CD14-positive monocyte (primary cell): ENCODE measurements around the gene CLCN2. TPM values are rescaled to one million over a fixed set of nuclear protein-coding genes. Genes with fewer than 3 reads are reported as not detected.

ENCODE experiments used
- DNase-seq, 3 donors: peaks; one replicate each; pipeline ENCODE4 v3.0.0-alpha.2; 2011 to 2022
- H2AFZ ChIP-seq: 2 replicates; pipeline ENCODE4 v1.6.0; 2012; ENCODE audit warnings: mild to moderate bottlenecking, low read depth, low read length, inconsistent platforms; ENCODE audit not compliant: insufficient read depth, poor library complexity, severe bottlenecking
- H3K27ac ChIP-seq, 2 donors: 1 replicate in 1 of 2; 2 replicates in 1 of 2; pipeline ENCODE4 v1.5.1; 2012 to 2013; ENCODE audit warnings: low read length in 2 of 2, control low read depth in 1 of 2, inconsistent platforms in 1 of 2, low read depth in 1 of 2, mild to moderate bottlenecking in 1 of 2
- H3K27me3 ChIP-seq, 2 donors: one replicate each; pipeline versions ENCODE4 v1.6.0 to v1.6.1; 2011 to 2013; ENCODE audit warnings: low read length in 2 of 2; ENCODE audit not compliant: control insufficient read depth in 2 of 2, insufficient read depth in 2 of 2
- H3K36me3 ChIP-seq, 2 donors: replicated peaks in 1 of 2; 1 replicate in 1 of 2; 2 replicates in 1 of 2; pipeline versions ENCODE4 v1.5.1 to v1.6.1; 2012 to 2013; ENCODE audit warnings: low read length in 2 of 2, control low read depth in 1 of 2, inconsistent platforms in 1 of 2, mild to moderate bottlenecking in 1 of 2; ENCODE audit not compliant: insufficient read depth in 2 of 2, control insufficient read depth in 1 of 2
- H3K4me1 ChIP-seq, 2 donors: 1 replicate in 1 of 2; 2 replicates in 1 of 2; pipeline versions ENCODE4 v1.5.1 to v1.6.1; 2012 to 2013; ENCODE audit warnings: low read length in 2 of 2, control low read depth in 1 of 2, inconsistent platforms in 1 of 2, mild to moderate bottlenecking in 1 of 2, moderate library complexity in 1 of 2; ENCODE audit not compliant: insufficient read depth in 2 of 2, control insufficient read depth in 1 of 2
- H3K4me2 ChIP-seq: replicated peaks from 2 replicates; pipeline ENCODE3; 2012; ENCODE audit warnings: low read length, moderate library complexity, mild to moderate bottlenecking; ENCODE audit not compliant: poor library complexity, severe bottlenecking; ENCODE audit errors: extremely low read depth
- H3K4me3 ChIP-seq, 3 experiments: fragments of 200-600 bp in 1 of 3; sonication (generic) in 1 of 3; replicated peaks in 1 of 3; 1 replicate in 2 of 3; 2 replicates in 1 of 3; pipeline ENCODE4 v1.5.1; 2011 to 2013; ENCODE audit warnings: low read length in 3 of 3, mild to moderate bottlenecking in 3 of 3, control low read depth in 2 of 3, low read depth in 2 of 3, inconsistent platforms in 1 of 3, moderate library complexity in 1 of 3
- H3K79me2 ChIP-seq: 2 replicates; pipeline ENCODE4 v1.6.0; 2012; ENCODE audit warnings: mild to moderate bottlenecking, control low read depth, inconsistent platforms, low read length, moderate library complexity; ENCODE audit not compliant: insufficient read depth
- H3K9ac ChIP-seq: 2 replicates; pipeline ENCODE4 v1.6.0; 2017; ENCODE audit warnings: low read length, mild to moderate bottlenecking; ENCODE audit not compliant: insufficient read depth, poor library complexity, severe bottlenecking
- H3K9me3 ChIP-seq, 2 donors: replicated peaks in 1 of 2; 1 replicate in 1 of 2; 2 replicates in 1 of 2; pipeline versions ENCODE4 v1.5.1 to v1.6.1; 2012 to 2013; ENCODE audit warnings: low read length in 2 of 2, control low read depth in 1 of 2; ENCODE audit not compliant: control insufficient read depth in 1 of 2, insufficient read depth in 1 of 2
- H4K20me1 ChIP-seq: 2 replicates; pipeline ENCODE4 v1.6.0; 2012; ENCODE audit warnings: mild to moderate bottlenecking, low read length, control low read depth, moderate library complexity; ENCODE audit not compliant: insufficient read depth
- H3K27ac Mint-ChIP-seq, 7 donors: one replicate each; pipeline ENCODE4 v1.8.0; 2020; ENCODE audit warnings: mild to moderate bottlenecking in 7 of 7, mixed read lengths in 7 of 7, moderate library complexity in 6 of 7, inconsistent platforms in 2 of 7
- H3K27me3 Mint-ChIP-seq, 3 donors: one replicate each; pipeline ENCODE4 v1.8.0; 2021 to 2022; ENCODE audit warnings: low read depth in 3 of 3, mild to moderate bottlenecking in 3 of 3, mixed read lengths in 3 of 3, moderate library complexity in 3 of 3, inconsistent platforms in 1 of 3
- H3K36me3 Mint-ChIP-seq, 2 donors: one replicate each; pipeline ENCODE4 v1.8.0; 2020; ENCODE audit warnings: mixed read lengths in 2 of 2, inconsistent platforms in 1 of 2, mild to moderate bottlenecking in 1 of 2
- H3K4me1 Mint-ChIP-seq: one replicate; pipeline ENCODE4 v1.8.0; 2020; ENCODE audit warnings: mild to moderate bottlenecking, mixed read lengths
- H3K4me3 Mint-ChIP-seq, 2 donors: one replicate each; pipeline ENCODE4 v1.8.0; 2020; ENCODE audit warnings: mild to moderate bottlenecking in 2 of 2, mixed read lengths in 2 of 2, moderate library complexity in 1 of 2
- H3K9me3 Mint-ChIP-seq, 7 donors: one replicate each; pipeline ENCODE4 v1.8.0; 2020 to 2022; ENCODE audit warnings: mixed read lengths in 7 of 7, mild to moderate bottlenecking in 6 of 7, moderate library complexity in 6 of 7, inconsistent platforms in 2 of 7
- CTCF ChIP-seq: fragments of 200-600 bp; IDR thresholded peaks from one replicate; pipeline ENCODE4 v1.8.0; 2022; ENCODE audit warnings: antibody characterized with exemption, mild to moderate bottlenecking
- WGBS: methylation state at CpG from one replicate; pipeline ENCODE4 v1.1.5; 2013; ENCODE audit warnings: missing lambda C conversion rate; ENCODE audit not compliant: insufficient coverage; 5-methylcytosine and 5-hydroxymethylcytosine counted together
- intact Hi-C, 2 donors: fragments of 100-400 bp; cut with micrococcal nuclease; formaldehyde crosslinking; loops; one replicate each; pipeline versions ENCODE4 v1.15.0 to v1.15.1; 2023
- polyA plus RNA-seq, 3 donors: library from polyadenylated mRNA; depleted of rRNA in 1 of 3; unstranded in 2 of 3; stranded (reverse) in 1 of 3; fragments of 300-500 nt in 2 of 3; fragments of >200 nt in 1 of 3; fragmentation: Illumina TruSeq in 2 of 3; gene quantifications; 1 replicate in 2 of 3; 2 replicates in 1 of 3; pipeline ENCODE4 v1.2.3, GENCODE V29; 2012 to 2021

CLCN2 gene
- polyA plus RNA-seq, 3 donors: 0.16 to 2.7 TPM; not detected in 1

GRCh38 chr3:184300378-184300720, 61.1 kb downstream of the CLCN2 start:
- Histone ChIP-seq H3K36me3 (peaks cover 47 to 54% of the 10 kb centered on the region in 2 donors), H3K4me2 (peak overlapping the region; percentile 92), H3K9ac (no peak overlapping the region), H2AFZ (no peak overlapping the region), H4K20me1 (peaks cover 10% of the 10 kb centered on the region), H3K4me1 (peaks cover 16 to 19% of the 10 kb centered on the region in 2 donors), H3K27me3 (no peaks in the 10 kb centered on the region), H3K79me2 (peaks cover 29% of the 10 kb centered on the region), H3K27ac (no peak overlapping the region), H3K4me3 (peak overlapping the region in 1 of 3 experiments; percentile 82), H3K9me3 (no peaks in the 10 kb centered on the region)
- no CpG with 5 or more reads among the region's 3 CpGs for WGBS
- Mint-ChIP-seq H3K9me3 (no peaks in the 10 kb centered on the region), H3K36me3 (peaks cover 47 to 50% of the 10 kb centered on the region in 2 donors), H3K27ac (peak overlapping the region in 1 of 7 donors; percentile 86), H3K4me1 (peaks cover 21% of the 10 kb centered on the region), H3K27me3 (peaks cover 0 to 3% (median 0%) of the 10 kb centered on the region in 3 donors), H3K4me3 (no peak overlapping the region)
- no peak for DNase-seq
- intact Hi-C loops: loop anchor here in 1 of 2 donors (2.0 kb wide), 1 partner anchor 126 kb away; the partner anchor contains the start of gene AP2M1
- TF ChIP-seq CTCF: no peak

GRCh38 chr3:184299488-184300377, 61.7 kb downstream of the CLCN2 start:
- H3K9me3 ChIP-seq: no peaks in the 10 kb centered on the region
- WGBS: 19% methylated on average over 25 of the region's 29 CpGs
- peaks cover 21% of the 10 kb centered on the region for H3K4me1 Mint-ChIP-seq
- H2AFZ ChIP-seq: peak overlapping the region; percentile 76
- no peak for DNase-seq
- no peak for TF ChIP-seq CTCF
- intact Hi-C loops: loop anchor here (2.0 to 5.0 kb wide), 5 partner anchors 15 to 127 kb away; partner anchors contain the start of genes AP2M1 (in 2 of the 2), ALG3 (in 1 of the 2), EEF1AKMT4 (in 1 of the 2) and EIF4G1 (in 1 of the 2)
- H4K20me1 ChIP-seq: peaks cover 10% of the 10 kb centered on the region
- peak overlapping the region; percentile 79 for H3K9ac ChIP-seq
- peak overlapping the region; percentile 92 for H3K4me2 ChIP-seq
- H3K36me3 Mint-ChIP-seq: peaks cover 44 to 46% of the 10 kb centered on the region in 2 donors
- H3K9me3 Mint-ChIP-seq: no peaks in the 10 kb centered on the region
- peak overlapping the region; percentile 68 to 95 (median 91) for H3K27ac Mint-ChIP-seq
- H3K27ac ChIP-seq: peak overlapping the region; percentile 34 to 71
- peaks cover 16 to 19% of the 10 kb centered on the region in 2 donors for H3K4me1 ChIP-seq
- H3K4me3 Mint-ChIP-seq: peak overlapping the region; percentile 91 to 97
- H3K79me2 ChIP-seq: peaks cover 29% of the 10 kb centered on the region
- H3K36me3 ChIP-seq: peaks cover 42 to 47% of the 10 kb centered on the region in 2 donors
- no peaks in the 10 kb centered on the region for H3K27me3 ChIP-seq
- H3K27me3 Mint-ChIP-seq: peaks cover 0 to 3% (median 0%) of the 10 kb centered on the region in 3 donors
- H3K4me3 ChIP-seq: peak overlapping the region; percentile 82 to 90 (median 83)
